ENCODE results near the gene BPIFB3.
"Not testable (repeated sequence)": the region's sequence is repeated elsewhere in the genome, so short reads cannot be mapped to it uniquely, and the experiment has no call there.

BPIFB3 gene

DNA sequence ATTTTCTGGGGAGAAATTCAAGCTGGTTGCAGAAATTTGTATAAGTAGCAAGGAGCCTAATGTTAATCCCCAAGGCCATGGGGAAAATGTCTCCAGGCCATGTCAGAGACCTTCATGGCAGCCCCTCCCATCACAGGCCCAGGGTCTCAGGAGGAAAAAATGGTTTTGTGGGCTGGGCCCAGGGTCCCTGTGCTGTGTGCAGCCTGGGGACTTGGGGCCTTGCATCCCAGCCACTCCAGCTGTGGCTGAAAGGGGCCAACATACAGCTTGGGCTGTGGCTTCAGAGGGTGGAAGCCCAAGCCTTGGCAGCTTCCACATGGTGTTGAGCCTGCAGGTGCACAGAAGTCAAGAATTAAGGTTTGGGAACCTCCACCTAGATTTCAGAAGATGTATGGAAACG lies 68.6 kb downstream of the BPIFB3 start:
- not testable (repeated sequence) for DNase-seq (ENCODE audit: low read depth)

Measured in activated T-cell treated with anti-CD3 and anti-CD28 coated beads for 1 hour (primary cell).